T1000 (cell line): ENCODE measurements around the gene CD46.

ENCODE experiments used
- DNase-seq: peaks from one replicate; lab custom pipeline; 2025; ENCODE audit warnings: mixed read lengths; lab: John Stamatoyannopoulos, UW

Gene CD46

DNA sequence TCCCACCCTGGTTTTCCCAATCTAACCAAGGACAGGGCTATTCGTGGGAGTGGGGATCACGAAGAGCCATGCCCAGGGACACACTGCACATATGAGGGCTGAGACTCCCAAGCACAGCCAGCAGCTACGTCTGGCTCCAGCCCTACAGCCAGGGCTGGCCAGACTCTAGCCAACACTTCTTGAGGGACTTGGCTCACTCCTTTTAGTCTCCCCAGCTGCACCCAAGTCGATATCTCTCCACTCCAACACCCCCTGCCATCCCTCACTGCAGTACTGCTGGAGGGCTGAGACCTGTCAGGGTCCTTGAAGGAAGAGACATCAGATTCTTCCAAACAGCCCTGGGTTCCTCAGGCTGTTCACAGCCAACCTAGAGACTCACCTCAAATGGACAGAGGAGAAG is 62.6 kb downstream of the CD46 start:
- DNase-seq = no peak

DNA sequence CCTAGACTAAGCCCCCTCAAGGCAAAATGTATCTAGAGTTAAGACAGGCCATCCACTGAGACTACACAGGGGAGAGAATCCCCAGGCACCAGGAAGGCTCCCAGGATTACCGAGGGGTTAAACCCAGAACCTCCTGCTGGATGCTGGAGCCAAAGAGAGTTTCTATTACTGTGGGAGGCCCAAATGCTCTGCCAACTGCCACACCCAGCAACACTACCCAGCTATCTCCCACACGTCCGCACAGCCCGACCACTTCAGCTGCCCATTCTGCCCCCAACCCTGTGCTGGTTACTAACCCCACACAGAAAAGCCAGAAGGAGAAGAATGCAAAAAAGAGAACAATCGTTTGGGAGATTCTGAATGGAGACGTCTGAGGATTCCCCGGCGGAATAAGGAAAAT is 63.6 kb downstream of the CD46 start:
- DNase-seq = no peak

DNA sequence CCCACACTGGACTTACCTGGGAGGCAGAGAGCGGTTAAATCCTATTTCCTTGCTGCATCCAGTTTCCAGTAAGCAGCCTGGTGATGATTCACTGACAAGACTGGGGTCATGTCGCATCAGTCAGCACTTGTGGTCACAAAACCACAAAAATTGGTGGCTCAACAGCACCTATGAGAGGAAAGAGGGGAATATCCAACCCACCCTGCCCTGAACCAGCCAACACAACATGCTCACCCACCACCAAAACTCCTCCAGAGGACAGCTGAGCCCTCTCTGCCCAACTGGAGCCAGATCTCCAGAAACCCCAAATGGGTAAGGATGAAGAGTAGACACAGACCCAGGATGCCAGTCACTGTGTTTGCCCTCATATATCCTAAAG is 64.0 kb downstream of the CD46 start:
- no peak for DNase-seq

DNA sequence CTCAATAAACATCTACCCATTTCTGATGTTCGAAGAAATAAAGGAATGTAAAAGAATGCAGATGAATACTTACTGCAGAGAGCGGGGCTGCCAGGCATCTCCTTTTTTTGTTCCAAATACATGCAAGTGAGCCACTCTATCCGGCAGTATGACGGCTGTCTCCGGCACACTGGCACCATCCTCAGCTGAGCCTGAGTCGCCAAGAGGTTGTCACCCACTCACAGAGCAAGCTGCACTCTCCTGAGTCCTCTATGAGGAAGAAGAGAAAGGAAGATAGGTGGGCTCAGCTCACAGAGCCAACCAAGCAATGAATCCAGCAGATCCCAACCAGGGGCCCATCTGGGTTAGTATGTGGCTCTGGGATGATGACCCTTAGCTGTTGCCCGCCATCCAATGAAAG is 65.3 kb downstream of the CD46 start:
- DNase-seq = no peak

DNA sequence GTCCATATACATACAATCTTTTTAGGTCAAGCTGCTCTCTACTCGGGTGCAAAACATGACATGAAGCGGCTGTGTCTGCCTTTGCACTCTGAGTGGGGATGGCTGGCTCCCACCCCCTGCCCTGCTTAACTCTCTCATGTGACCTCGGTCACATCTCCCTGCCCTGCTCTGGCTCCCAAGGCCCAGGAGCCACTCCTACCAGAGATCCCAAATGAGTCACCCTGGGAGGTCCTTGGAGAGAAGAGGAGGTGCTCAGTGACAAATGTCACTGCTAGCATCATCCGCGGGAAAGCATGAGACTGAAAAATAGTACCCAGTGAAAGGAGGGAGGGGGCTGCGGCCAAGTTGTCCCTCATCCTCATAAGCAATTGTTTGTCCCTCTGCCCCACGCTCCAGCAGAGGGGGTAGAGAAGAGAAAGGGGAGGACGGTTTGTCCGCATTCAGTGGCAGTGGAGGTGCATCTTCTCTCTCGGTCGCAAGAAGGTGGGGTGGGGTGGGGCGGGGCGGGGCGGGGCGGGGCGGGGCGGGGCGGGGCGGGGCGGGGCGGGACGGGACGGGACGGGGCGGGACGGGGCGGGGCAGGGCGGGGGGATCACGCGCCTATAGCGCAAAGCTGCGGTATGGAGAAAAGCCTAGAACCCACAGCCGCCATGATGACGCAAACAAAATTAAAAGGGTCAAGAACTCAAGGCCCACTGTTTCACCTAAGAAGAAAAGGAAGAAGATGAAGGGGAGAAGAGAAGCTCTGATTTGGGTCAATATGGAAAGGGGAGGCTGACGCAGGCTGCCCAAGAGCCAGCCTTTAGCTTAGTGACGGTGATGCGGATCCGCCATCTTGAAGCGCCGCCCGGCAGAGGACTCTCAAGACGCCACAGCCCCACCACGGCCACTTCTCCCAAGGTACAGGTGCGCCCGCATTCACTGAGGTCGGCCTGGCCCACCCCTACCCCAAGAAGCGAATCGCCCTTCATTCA is 66.2 kb downstream of the CD46 start:
- DNase-seq = no peak

DNA sequence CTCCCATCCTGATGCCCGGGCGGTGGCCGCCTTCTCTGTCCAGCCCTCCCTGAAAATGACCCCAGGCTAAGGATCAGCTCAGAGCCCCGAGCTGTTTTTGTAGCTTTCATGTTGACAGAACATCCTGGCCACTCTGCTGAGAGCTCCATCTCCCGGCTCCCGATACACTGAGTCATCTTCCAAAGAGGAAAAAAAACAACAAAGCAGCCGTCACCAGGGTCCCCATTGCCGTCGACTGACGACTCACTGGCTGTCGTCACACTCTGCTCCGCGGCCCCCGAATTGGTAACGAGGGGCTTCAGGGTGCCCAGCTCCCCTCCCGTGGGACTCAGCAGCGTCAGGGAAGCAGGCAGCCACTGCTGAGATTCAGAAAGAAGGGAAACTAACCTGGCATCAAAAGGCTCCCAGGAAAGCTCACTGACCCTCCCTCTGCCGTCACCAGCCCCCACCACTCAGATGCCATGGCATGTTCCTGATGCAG is 67.2 kb downstream of the CD46 start:
- peak; percentile 43 for DNase-seq

DNA sequence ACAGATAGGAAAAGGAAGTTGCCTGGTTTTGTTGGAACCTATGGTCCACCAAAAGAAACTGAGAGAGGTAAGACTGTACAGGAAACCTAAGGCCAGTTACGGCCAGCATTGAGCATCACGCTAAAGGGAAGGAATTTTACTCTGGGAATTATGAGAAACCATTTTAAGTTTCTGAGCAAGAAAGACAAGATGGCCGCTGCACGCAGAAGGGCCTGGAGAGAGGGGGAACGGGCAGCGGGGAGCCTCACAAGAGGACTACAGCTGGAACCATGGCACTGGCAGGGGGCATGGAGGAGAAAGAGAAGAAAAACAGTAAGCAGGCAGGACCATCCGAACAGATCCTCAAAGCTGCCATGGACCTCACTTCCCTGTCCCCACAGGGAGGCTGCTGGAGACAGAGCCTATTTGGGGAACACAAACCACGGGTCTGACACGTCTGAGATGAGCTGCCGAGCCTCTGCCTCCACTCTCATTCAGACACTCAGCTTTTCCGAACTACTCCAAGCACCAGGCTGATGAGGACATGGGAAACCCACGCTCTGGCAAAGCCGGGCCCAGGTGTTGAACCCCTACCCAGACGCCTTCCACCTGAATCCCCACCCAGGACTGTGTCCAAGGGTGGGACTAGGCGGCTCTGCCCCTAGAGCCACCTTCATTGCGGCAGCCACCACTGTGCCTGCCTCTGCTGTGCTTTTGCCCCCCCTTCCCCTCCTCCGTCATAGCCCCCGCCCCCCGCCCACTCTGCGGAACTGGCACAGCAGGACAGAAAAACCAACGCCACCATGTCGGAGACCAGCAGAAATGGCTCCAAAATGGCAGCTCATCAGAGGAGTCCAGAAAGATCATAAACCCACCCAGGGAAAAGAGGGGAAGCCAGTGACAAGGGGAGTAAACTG is 69.0 kb downstream of the CD46 start:
- no peak for DNase-seq

DNA sequence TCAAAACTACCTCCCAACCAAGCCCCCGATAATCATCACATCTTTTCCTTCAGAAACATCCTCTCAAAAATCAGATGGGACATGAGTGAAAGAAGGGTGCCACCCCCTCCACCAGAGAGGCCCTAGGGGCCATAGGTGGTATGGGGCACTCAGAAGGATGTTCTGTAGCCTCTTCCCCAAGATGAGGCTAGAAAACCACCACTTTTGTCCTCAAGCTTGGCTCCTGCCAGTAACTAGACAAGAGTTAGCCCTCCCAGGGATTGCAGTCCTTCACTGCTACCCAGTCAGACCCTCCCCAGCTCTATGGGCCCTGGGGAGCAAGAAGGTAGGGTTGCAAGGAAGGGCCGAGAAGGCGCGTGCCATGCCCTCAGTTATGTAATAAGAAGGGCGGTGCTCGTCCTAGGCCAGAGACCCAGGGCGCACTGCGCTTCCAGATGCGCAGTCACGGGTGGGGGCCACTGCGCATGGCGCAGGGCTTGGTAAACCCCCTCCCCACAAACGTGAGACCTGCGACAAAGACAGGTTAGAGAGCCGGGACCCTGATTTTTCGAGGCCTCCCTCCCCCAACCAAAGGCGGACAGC is 69.7 kb downstream of the CD46 start:
- no peak for DNase-seq

DNA sequence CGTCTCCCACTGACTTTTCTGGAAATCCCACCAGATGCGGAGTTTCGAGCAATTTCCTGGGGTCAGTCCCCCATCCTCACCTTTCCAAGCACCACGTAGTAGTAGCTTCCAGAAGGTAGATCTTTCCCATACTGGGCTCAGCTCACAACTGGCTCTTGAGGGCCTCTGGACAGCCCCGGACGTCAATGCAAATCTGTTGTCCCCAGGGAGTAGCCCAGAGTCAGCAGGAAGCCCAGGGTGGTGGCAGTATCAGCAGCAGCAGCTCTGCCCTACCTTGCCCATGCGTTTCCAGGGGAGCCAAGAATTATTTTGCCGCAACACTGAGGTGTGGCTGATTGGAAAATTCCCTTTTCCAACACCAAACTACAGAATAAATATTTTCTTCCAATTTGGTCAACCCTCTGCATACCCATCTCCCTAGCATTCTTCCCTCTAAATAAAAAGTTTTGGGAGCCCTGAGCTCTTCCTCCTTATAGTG is 70.3 kb downstream of the CD46 start:
- DNase-seq = no peak

DNA sequence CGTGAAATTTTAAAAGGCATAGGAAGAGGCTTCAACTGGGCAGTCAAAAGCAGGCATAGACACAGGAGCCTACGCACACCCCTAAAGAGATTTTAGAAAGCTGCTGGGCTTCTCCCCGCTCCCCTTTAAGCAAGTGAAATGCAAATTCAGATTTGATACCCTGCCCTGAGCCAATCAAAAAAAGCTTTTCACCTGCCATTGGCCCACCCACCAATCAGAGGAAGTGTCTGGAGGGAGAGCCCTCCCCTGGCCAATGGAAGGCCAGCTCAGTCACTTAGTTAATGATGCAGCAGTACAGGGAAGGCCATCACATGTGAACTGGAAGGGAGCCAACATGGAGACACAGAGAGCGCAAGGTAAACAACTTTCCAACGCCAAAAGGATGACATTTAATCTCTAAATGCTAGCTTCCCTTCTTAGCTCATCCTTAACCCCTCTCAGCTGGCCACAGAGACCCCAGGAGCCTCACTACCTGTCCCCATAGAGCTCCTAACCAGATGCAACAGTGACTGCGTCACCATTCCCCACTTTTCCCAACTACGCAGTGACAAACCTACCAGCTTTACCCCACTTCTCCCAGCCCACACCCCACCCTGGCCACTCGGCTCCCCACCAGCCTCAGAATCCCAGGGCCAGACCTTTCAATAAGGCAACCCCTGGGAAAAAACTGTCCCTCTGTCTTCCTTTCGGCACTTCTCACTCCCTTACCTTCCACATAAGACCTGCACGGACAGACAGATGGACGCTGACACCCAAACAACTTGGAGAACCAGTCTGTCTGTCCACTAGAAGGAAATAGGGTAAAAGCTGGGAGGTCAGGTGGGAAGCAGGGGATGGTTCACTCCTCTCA is 71.0 kb downstream of the CD46 start:
- DNase-seq = no peak

DNA sequence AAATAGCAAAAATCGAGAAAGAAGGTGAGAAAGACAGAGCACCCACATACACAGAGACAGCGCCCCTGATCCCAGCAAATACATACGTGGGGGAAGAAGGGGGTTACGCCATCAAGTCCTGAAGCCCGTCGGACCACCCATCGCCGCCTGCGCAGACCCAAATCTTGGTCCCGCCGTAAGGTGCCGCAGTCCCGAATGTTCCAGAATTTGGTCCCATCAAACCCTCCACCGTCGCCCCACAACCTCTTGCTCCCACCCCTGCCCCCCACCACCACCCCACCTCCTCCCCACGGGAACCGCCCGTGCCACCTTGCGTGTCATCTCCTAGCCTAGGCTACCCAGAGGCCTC is 71.7 kb downstream of the CD46 start:
- no peak for DNase-seq

DNA sequence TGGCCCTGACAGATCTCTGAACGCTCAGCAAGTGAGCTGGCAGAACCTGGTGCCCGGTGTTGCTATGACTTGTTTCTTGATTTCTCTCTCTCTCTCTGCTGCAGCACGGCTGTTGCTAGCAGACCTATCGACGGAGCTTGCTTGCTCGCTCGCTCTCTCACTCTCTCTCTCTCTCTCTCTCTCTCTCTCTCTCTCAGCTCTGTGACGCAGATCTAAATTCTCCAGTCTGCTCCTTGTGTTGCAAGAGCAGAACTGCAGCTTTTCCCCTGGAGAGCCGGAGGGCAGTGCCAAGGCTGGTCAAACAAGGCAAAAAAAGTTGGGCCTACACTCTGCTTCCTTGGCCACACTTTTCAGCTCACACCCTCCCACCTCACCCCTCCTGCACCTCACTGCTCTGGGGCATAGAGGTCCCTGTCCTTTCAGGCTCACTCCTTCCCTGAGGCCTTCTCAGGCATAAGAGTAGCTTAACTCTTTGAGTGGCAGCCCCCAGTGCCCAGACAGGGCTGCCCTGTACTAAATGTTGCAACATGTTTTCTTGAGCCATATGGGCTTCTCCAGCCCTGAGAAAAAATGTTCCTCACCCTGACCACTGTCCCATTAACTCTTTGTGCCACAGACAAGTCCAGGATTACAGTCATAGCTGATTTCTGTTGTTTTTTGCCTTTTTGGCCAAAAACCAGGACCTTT is 72.2 kb downstream of the CD46 start:
- peak; percentile 34 for DNase-seq

DNA sequence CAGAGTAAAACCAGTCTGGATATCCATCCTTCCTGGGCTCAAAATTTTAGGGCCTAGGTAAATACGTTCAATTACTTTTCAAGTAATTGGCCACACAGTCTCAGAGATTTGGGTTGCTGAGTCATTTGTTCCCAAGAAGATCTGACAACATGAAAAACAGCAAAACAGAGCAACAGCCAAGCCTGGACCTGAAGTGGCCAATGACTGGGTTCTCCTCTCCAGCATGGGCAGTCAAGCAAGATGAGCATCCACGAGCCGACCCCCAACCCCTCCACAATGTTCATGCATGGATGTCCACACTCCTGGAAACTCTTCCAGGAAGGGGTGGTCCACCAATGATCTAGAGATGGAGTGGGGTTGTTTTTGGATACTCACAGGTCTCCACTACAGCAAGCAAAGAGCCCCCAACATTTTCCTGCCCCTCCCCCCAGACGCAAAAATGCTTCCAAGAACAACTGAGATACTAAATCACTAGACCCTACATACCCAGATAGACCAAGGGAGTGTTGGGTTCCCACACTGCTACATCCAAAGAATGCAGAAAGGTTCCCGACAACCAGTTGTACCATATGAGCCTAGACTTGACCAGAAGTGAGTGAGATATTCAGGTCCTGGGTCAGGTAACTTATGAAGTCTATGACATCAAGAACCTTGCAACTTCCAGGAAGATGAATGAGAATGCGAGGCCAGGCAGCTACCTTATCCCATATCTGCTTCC is 73.0 kb downstream of the CD46 start:
- no peak for DNase-seq

DNA sequence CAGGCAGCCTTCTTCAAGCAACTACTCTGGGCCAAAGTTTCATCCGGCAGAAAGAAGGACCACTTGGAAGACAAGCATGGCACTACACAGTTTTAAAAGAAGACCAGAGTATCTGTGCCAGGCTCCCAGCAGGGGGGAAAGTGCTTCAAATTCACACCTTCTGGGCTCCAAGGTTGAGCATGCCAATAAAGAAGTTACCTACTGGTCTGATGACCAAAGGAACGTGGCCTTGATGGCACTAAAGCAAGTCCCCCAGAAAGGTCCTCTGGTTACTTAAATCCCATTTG is 73.5 kb downstream of the CD46 start:
- no peak for DNase-seq

DNA sequence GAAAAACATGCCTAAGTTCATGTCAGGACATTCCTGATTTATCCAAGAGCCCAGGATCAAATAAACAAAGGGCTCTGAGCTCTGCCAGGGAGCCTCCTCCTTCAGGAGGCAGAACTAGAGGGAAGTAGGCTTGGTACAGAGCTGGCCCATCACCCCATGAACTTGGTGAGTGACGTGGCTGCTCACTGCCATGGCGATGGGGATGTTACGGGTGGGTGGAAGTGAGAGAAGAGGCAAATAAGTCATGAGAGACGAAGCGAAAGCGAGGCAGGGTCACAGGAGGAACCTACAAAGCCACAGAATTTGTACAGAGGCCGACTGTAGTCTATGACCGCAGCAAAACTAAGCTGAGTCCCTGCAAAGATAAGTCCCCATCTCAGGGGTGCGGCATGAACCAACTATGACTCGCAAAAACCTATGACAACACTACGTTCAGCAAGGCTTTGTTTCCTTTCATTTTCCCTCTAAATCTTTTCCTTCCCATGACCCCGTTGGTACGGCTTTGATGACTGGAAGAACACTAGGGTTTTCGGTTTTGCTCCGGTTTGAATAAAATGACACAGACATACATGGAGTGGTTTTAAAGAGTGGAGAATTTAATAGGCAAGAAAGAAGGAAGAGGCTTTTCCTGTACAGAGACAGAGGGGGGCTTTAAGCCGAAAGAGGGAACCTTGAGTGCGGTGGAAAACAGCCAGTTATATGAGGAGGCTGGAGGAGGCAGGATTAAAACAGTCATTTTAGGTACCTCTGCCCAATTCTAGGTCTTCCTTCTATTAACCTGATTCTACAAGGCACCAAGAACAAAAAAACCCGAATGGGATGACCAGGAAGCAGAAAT is 74.1 kb downstream of the CD46 start:
- DNase-seq = no peak

DNA sequence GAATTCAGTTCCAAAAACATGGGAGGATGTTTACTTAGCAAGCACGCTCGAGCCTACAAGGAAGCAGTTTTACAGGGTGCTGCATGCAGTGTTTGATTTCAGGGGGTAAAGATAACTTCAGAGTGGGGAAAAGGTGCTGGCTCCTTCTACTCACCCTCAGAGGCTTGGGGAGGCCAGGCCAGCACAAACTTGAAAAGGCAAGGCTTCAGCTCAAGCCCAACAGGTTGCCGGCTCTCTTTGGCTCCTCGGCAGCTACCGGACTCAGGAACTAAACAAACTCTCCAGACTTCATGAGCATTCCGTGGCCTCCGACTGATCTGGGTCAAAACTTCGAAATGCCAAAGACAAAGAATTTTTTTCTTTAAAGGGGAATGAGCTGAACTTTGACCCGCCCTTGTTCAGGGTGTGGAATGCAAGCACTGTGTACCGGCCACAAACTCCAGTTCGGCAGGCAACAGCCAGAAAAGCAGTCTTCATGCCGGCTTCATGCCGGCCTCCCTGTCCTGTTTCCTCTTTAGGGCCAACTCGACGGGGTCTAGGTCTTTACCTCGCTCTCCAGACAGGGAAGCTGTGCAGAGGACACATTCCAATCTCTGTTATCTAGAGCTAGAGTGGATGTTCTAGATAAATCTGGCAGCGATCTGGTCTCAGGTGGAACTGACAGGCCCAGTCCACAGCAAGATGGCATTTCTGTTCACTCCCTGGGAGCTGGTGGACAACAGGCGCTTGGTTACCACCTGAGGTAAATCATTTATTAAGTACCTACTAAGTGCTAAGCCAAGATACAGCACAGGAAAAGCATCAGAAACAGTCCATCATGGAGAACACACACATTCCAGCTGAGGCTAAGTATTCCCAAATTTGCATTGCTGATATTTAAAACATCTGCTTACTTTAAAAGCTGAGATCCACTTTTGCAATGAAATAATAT is 75.0 kb downstream of the CD46 start:
- DNase-seq = no peak

DNA sequence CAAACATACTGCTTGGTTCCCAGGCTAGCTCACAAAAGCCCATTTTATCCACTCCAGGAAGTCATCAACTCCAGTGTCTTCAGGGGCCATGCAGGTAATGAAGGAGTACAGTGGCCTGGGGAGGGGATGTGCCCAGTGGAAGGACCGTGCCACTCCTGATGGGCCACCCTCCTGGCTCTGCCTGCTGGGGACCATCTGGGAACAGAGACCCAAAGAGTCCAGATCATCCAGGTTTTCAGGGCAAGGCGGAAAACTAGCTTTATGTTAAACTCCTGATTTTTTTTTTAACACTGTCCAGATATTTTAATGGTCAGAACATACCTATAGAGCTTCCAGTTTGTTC is 75.6 kb downstream of the CD46 start:
- DNase-seq = no peak

DNA sequence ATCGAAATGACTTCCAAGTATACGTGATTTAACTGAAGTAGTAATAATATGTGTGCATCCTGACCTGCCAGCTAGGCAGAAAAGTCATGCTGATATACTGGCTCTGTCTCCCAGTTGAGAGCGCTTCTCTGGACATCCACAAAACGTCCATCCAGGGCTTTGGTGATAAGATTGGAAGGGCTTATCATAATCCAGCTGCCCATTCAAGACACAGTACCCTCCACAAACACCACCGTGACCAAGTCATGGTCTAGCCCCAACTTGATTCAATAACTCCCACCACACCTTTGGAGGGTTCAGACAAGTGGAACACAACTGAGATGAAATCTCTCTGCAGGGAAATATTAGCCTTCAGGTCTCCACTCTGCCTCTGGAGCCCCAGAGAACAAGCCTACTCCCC is 76.2 kb downstream of the CD46 start:
- DNase-seq = no peak
